Measurements from ENCODE around the gene PSMB1.
"Not testable (repeated sequence)": the region's sequence is repeated elsewhere in the genome, so short reads cannot be mapped to it uniquely, and the experiment has no call there.

Gene PSMB1

GRCh38 chr6:170504479-170504878 lies 48.6 kb downstream of the PSMB1 start:
- H2AFZ ChIP-seq (ENCODE audit: low read depth): no peak overlapping the region
- no peak overlapping the region for H3K4me2 ChIP-seq
- no peak overlapping the region for H3K9ac ChIP-seq
- no peaks in the 10 kb centered on the region for H3K27me3 ChIP-seq (ENCODE audit: insufficient read depth, low read depth)
- no peak overlapping the region for H3K4me3 ChIP-seq (IDR thresholded peaks at IDR 0.05; ENCODE audit: insufficient read depth, low read depth, low read length)
- no peaks in the 10 kb centered on the region for H3K36me3 ChIP-seq (ENCODE audit: insufficient read depth)
- H3K27ac ChIP-seq: no peak overlapping the region
- no peak for TF ChIP-seq CTCF (conservative IDR thresholded peaks at IDR 0.05; ENCODE audit: low read depth, low read length)
- no peaks in the 10 kb centered on the region for H3K79me2 ChIP-seq (ENCODE audit: insufficient read depth, low read depth)
- no peaks in the 10 kb centered on the region for H3K4me1 ChIP-seq (ENCODE audit: low read depth, poor library complexity, severe bottlenecking)
- H4K20me1 ChIP-seq (ENCODE audit: insufficient read depth): no peaks in the 10 kb centered on the region

GRCh38 chr6:170503414-170503761 lies 49.7 kb downstream of the PSMB1 start:
- H3K27ac ChIP-seq: no peak overlapping the region
- no peak for TF ChIP-seq CTCF (conservative IDR thresholded peaks at IDR 0.05; ENCODE audit: low read depth, low read length)
- no peak overlapping the region for H3K9ac ChIP-seq
- no peaks in the 10 kb centered on the region for H3K27me3 ChIP-seq (ENCODE audit: insufficient read depth, low read depth)
- H3K4me2 ChIP-seq: no peak overlapping the region
- no peak overlapping the region for H2AFZ ChIP-seq (ENCODE audit: low read depth)
- H3K79me2 ChIP-seq (ENCODE audit: insufficient read depth, low read depth): no peaks in the 10 kb centered on the region
- H4K20me1 ChIP-seq (ENCODE audit: insufficient read depth): no peaks in the 10 kb centered on the region
- no peaks in the 10 kb centered on the region for H3K4me1 ChIP-seq (ENCODE audit: low read depth, poor library complexity, severe bottlenecking)
- H3K36me3 ChIP-seq (ENCODE audit: insufficient read depth): no peaks in the 10 kb centered on the region
- H3K4me3 ChIP-seq (IDR thresholded peaks at IDR 0.05; ENCODE audit: insufficient read depth, low read depth, low read length): no peak overlapping the region

- H3K36me3 ChIP-seq (ENCODE audit: insufficient read depth); H2AFZ ChIP-seq (ENCODE audit: low read depth); H3K9ac ChIP-seq; H3K4me1 ChIP-seq (ENCODE audit: low read depth, poor library complexity, severe bottlenecking); H3K4me2 ChIP-seq; H3K4me3 ChIP-seq (IDR thresholded peaks at IDR 0.05; ENCODE audit: insufficient read depth, low read depth, low read length); H3K27ac ChIP-seq; H3K27me3 ChIP-seq (ENCODE audit: insufficient read depth, low read depth); H4K20me1 ChIP-seq (ENCODE audit: insufficient read depth); H3K79me2 ChIP-seq (ENCODE audit: insufficient read depth, low read depth): not testable (repeated sequence)
Observed at GRCh38 chr6:170502733-170503413, 50.2 kb downstream of the PSMB1 start.

GRCh38 chr6:170502268-170502667 lies 50.8 kb downstream of the PSMB1 start:
- H2AFZ ChIP-seq (ENCODE audit: low read depth); H3K4me1 ChIP-seq (ENCODE audit: low read depth, poor library complexity, severe bottlenecking); H3K4me2 ChIP-seq; H3K4me3 ChIP-seq (IDR thresholded peaks at IDR 0.05; ENCODE audit: insufficient read depth, low read depth, low read length); H3K36me3 ChIP-seq (ENCODE audit: insufficient read depth); H3K79me2 ChIP-seq (ENCODE audit: insufficient read depth, low read depth); H4K20me1 ChIP-seq (ENCODE audit: insufficient read depth); H3K27me3 ChIP-seq (ENCODE audit: insufficient read depth, low read depth); H3K27ac ChIP-seq; H3K9ac ChIP-seq: not testable (repeated sequence)

GRCh38 chr6:170500955-170501590 lies 52.0 kb downstream of the PSMB1 start:
- Histone ChIP-seq H2AFZ (ENCODE audit: low read depth) (no peak overlapping the region), H3K4me3 (IDR thresholded peaks at IDR 0.05; ENCODE audit: insufficient read depth, low read depth, low read length) (no peak overlapping the region), H3K9ac (no peak overlapping the region), H3K27me3 (ENCODE audit: insufficient read depth, low read depth) (peaks cover 15% of the 10 kb centered on the region), H3K4me2 (no peak overlapping the region), H3K4me1 (ENCODE audit: low read depth, poor library complexity, severe bottlenecking) (no peaks in the 10 kb centered on the region), H3K27ac (no peak overlapping the region), H3K79me2 (ENCODE audit: insufficient read depth, low read depth) (no peaks in the 10 kb centered on the region), H4K20me1 (ENCODE audit: insufficient read depth) (no peaks in the 10 kb centered on the region), H3K36me3 (ENCODE audit: insufficient read depth) (no peaks in the 10 kb centered on the region)
- TF ChIP-seq CTCF (conservative IDR thresholded peaks at IDR 0.05; ENCODE audit: low read depth, low read length): no peak
